CD14-positive monocyte (primary cell): ENCODE data around the gene F8. TPM values are rescaled to one million over a fixed set of nuclear protein-coding genes. Genes with fewer than 3 reads are reported as not detected.
A peak's percentile ranks its signal among the peaks of the same experiment; 100 is the strongest.

ENCODE experiments used
- DNase-seq, 3 donors: peaks; one replicate each; pipeline ENCODE4 v3.0.0-alpha.2; 2011 to 2022
- H2AFZ ChIP-seq: 2 replicates; pipeline ENCODE4 v1.6.0; 2012; ENCODE audit warnings: mild to moderate bottlenecking, low read depth, low read length, inconsistent platforms; ENCODE audit not compliant: insufficient read depth, poor library complexity, severe bottlenecking
- H3K27ac ChIP-seq, 2 donors: 1 replicate in 1 of 2; 2 replicates in 1 of 2; pipeline ENCODE4 v1.5.1; 2012 to 2013; ENCODE audit warnings: low read length in 2 of 2, control low read depth in 1 of 2, inconsistent platforms in 1 of 2, low read depth in 1 of 2, mild to moderate bottlenecking in 1 of 2
- H3K27me3 ChIP-seq, 2 donors: one replicate each; pipeline versions ENCODE4 v1.6.0 to v1.6.1; 2011 to 2013; ENCODE audit warnings: low read length in 2 of 2; ENCODE audit not compliant: control insufficient read depth in 2 of 2, insufficient read depth in 2 of 2
- H3K36me3 ChIP-seq, 2 donors: replicated peaks in 1 of 2; 1 replicate in 1 of 2; 2 replicates in 1 of 2; pipeline versions ENCODE4 v1.5.1 to v1.6.1; 2012 to 2013; ENCODE audit warnings: low read length in 2 of 2, control low read depth in 1 of 2, inconsistent platforms in 1 of 2, mild to moderate bottlenecking in 1 of 2; ENCODE audit not compliant: insufficient read depth in 2 of 2, control insufficient read depth in 1 of 2
- H3K4me1 ChIP-seq, 2 donors: 1 replicate in 1 of 2; 2 replicates in 1 of 2; pipeline versions ENCODE4 v1.5.1 to v1.6.1; 2012 to 2013; ENCODE audit warnings: low read length in 2 of 2, control low read depth in 1 of 2, inconsistent platforms in 1 of 2, mild to moderate bottlenecking in 1 of 2, moderate library complexity in 1 of 2; ENCODE audit not compliant: insufficient read depth in 2 of 2, control insufficient read depth in 1 of 2
- H3K4me2 ChIP-seq: replicated peaks from 2 replicates; pipeline ENCODE3; 2012; ENCODE audit warnings: low read length, moderate library complexity, mild to moderate bottlenecking; ENCODE audit not compliant: poor library complexity, severe bottlenecking; ENCODE audit errors: extremely low read depth
- H3K4me3 ChIP-seq, 3 experiments: fragments of 200-600 bp in 1 of 3; sonication (generic) in 1 of 3; replicated peaks in 1 of 3; 1 replicate in 2 of 3; 2 replicates in 1 of 3; pipeline ENCODE4 v1.5.1; 2011 to 2013; ENCODE audit warnings: low read length in 3 of 3, mild to moderate bottlenecking in 3 of 3, control low read depth in 2 of 3, low read depth in 2 of 3, inconsistent platforms in 1 of 3, moderate library complexity in 1 of 3
- H3K79me2 ChIP-seq: 2 replicates; pipeline ENCODE4 v1.6.0; 2012; ENCODE audit warnings: mild to moderate bottlenecking, control low read depth, inconsistent platforms, low read length, moderate library complexity; ENCODE audit not compliant: insufficient read depth
- H3K9ac ChIP-seq: 2 replicates; pipeline ENCODE4 v1.6.0; 2017; ENCODE audit warnings: low read length, mild to moderate bottlenecking; ENCODE audit not compliant: insufficient read depth, poor library complexity, severe bottlenecking
- H3K9me3 ChIP-seq, 2 donors: replicated peaks in 1 of 2; 1 replicate in 1 of 2; 2 replicates in 1 of 2; pipeline versions ENCODE4 v1.5.1 to v1.6.1; 2012 to 2013; ENCODE audit warnings: low read length in 2 of 2, control low read depth in 1 of 2; ENCODE audit not compliant: control insufficient read depth in 1 of 2, insufficient read depth in 1 of 2
- H4K20me1 ChIP-seq: 2 replicates; pipeline ENCODE4 v1.6.0; 2012; ENCODE audit warnings: mild to moderate bottlenecking, low read length, control low read depth, moderate library complexity; ENCODE audit not compliant: insufficient read depth
- H3K27ac Mint-ChIP-seq, 7 donors: one replicate each; pipeline ENCODE4 v1.8.0; 2020; ENCODE audit warnings: mild to moderate bottlenecking in 7 of 7, mixed read lengths in 7 of 7, moderate library complexity in 6 of 7, inconsistent platforms in 2 of 7
- H3K27me3 Mint-ChIP-seq, 3 donors: one replicate each; pipeline ENCODE4 v1.8.0; 2021 to 2022; ENCODE audit warnings: low read depth in 3 of 3, mild to moderate bottlenecking in 3 of 3, mixed read lengths in 3 of 3, moderate library complexity in 3 of 3, inconsistent platforms in 1 of 3
- H3K36me3 Mint-ChIP-seq, 2 donors: one replicate each; pipeline ENCODE4 v1.8.0; 2020; ENCODE audit warnings: mixed read lengths in 2 of 2, inconsistent platforms in 1 of 2, mild to moderate bottlenecking in 1 of 2
- H3K4me1 Mint-ChIP-seq: one replicate; pipeline ENCODE4 v1.8.0; 2020; ENCODE audit warnings: mild to moderate bottlenecking, mixed read lengths
- H3K4me3 Mint-ChIP-seq, 2 donors: one replicate each; pipeline ENCODE4 v1.8.0; 2020; ENCODE audit warnings: mild to moderate bottlenecking in 2 of 2, mixed read lengths in 2 of 2, moderate library complexity in 1 of 2
- H3K9me3 Mint-ChIP-seq, 7 donors: one replicate each; pipeline ENCODE4 v1.8.0; 2020 to 2022; ENCODE audit warnings: mixed read lengths in 7 of 7, mild to moderate bottlenecking in 6 of 7, moderate library complexity in 6 of 7, inconsistent platforms in 2 of 7
- WGBS: methylation state at CpG from one replicate; pipeline ENCODE4 v1.1.5; 2013; ENCODE audit warnings: missing lambda C conversion rate; ENCODE audit not compliant: insufficient coverage; 5-methylcytosine and 5-hydroxymethylcytosine counted together
- intact Hi-C, 2 donors: fragments of 100-400 bp; cut with micrococcal nuclease; formaldehyde crosslinking; loops; one replicate each; pipeline versions ENCODE4 v1.15.0 to v1.15.1; 2023
- polyA plus RNA-seq, 3 donors: library from polyadenylated mRNA; depleted of rRNA in 1 of 3; unstranded in 2 of 3; stranded (reverse) in 1 of 3; fragments of 300-500 nt in 2 of 3; fragments of >200 nt in 1 of 3; fragmentation: Illumina TruSeq in 2 of 3; gene quantifications; 1 replicate in 2 of 3; 2 replicates in 1 of 3; pipeline ENCODE4 v1.2.3, GENCODE V29; 2012 to 2021
- TF ChIP-seq, protein P1 (sequence below): fragments of 200-600 bp; IDR thresholded peaks from one replicate; pipeline ENCODE4 v1.8.0; 2022; ENCODE audit warnings: antibody characterized with exemption, mild to moderate bottlenecking

Gene F8
- polyA plus RNA-seq, 3 donors, result 1.5 to 4.5 (median 4.3) TPM

DNA sequence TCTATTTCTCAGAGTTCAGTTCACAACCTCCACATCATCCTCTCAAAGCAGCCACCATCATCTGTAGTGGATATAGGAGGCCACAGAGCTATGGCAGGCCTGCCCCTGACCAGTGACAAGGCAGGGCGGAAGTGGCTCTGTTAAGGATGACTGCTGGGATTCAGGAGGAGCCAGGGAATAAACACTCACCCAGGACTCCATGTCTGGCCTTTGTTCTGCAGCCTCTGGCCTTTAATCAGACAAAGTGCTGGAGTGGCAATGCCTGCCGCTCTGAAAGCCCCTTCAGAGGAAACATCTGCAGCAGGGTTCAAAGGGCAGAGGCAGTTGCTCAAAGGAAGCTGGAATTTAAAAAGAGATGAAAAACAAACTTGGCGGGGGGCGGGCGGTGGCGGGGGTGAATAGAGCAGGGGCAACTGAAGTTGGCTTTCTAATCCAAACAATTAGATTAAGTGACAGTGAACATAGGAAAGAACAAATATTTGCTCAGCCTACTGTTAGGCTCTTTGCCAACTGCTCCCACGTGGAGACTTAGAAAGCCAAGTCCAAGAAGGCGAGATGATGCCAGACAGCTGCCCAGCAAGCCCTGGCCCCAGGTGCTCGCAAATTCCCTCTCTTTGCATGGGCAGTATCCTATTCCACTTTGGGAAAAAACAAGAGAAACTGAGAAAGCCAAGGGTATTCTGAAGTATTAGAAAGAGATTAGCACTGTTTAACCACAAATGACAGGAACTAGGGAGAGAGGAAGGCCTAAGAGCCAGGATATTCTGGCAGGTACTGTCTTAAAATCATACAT lies 222.8 kb downstream of the F8 start:
- H3K27ac ChIP-seq, result peak overlapping the region; percentile 94 to 100

DNA sequence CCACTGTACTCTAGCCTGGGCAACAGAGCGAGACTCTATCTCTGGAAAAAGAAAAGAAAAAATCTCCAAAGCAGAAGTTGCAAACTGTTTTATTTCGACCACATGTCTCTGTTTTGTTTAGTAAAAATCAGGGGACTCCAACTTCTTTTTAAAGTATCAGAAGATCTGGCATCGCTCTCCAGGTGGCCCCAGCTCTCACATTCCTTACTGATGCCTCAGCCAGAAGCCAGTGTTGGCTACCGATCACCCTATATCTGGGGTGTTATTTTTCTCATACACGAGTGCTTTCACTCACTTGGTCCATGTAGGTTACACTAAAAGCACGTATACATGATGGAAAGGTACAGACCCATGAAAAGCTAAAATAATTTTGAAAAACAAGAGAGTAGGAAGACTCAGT lies 225.5 kb downstream of the F8 start:
- Histone ChIP-seq H3K27ac (peak overlapping the region; percentile 42 to 53), H3K4me1 (peaks cover 68 to 74% of the 10 kb centered on the region in 2 donors), H3K4me3 (no peak overlapping the region), H3K4me2 (no peak overlapping the region), H3K79me2 (peaks cover 83% of the 10 kb centered on the region), H3K36me3 (peaks cover 0 to 4% of the 10 kb centered on the region in 2 donors), H3K27me3 (no peaks in the 10 kb centered on the region), H3K9me3 (no peaks in the 10 kb centered on the region), H4K20me1 (no peaks in the 10 kb centered on the region), H2AFZ (no peak overlapping the region), H3K9ac (no peak overlapping the region)
- peak overlapping the region; percentile 15 to 88 (median 76) for H3K27ac Mint-ChIP-seq
- peaks cover 0 to 2% (median 0%) of the 10 kb centered on the region in 7 donors for H3K9me3 Mint-ChIP-seq
- peaks cover 0 to 2% (median 0%) of the 10 kb centered on the region in 3 donors for H3K27me3 Mint-ChIP-seq
- TF ChIP-seq, protein P1, sequence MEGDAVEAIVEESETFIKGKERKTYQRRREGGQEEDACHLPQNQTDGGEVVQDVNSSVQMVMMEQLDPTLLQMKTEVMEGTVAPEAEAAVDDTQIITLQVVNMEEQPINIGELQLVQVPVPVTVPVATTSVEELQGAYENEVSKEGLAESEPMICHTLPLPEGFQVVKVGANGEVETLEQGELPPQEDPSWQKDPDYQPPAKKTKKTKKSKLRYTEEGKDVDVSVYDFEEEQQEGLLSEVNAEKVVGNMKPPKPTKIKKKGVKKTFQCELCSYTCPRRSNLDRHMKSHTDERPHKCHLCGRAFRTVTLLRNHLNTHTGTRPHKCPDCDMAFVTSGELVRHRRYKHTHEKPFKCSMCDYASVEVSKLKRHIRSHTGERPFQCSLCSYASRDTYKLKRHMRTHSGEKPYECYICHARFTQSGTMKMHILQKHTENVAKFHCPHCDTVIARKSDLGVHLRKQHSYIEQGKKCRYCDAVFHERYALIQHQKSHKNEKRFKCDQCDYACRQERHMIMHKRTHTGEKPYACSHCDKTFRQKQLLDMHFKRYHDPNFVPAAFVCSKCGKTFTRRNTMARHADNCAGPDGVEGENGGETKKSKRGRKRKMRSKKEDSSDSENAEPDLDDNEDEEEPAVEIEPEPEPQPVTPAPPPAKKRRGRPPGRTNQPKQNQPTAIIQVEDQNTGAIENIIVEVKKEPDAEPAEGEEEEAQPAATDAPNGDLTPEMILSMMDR, result no peak
- H3K4me1 Mint-ChIP-seq, result peaks cover 66% of the 10 kb centered on the region
- H3K36me3 Mint-ChIP-seq, result peaks cover 11 to 31% of the 10 kb centered on the region in 2 donors
- no peak overlapping the region for H3K4me3 Mint-ChIP-seq
- no peak for DNase-seq
- intact Hi-C loops, result loop anchor here in 1 of 2 donors (5.0 kb wide), 1 partner anchor 35 kb away; the partner anchor contains the start of gene DKC1
- WGBS, result no CpG with 5 or more reads among the region's 6 CpGs

More for the DNA sequence above, 222.8 kb downstream of the F8 start:
- H3K27ac Mint-ChIP-seq, result peak overlapping the region; percentile 96 to 98 (median 98)
- peaks cover 0 to 2% (median 0%) of the 10 kb centered on the region in 7 donors for H3K9me3 Mint-ChIP-seq
- H3K4me2 ChIP-seq, result peak overlapping the region; percentile 55
- H3K36me3 Mint-ChIP-seq, result peaks cover 8 to 26% of the 10 kb centered on the region in 2 donors
- peaks cover 78% of the 10 kb centered on the region for H3K4me1 Mint-ChIP-seq
- H3K4me3 ChIP-seq, result peak overlapping the region in 1 of 3 experiments; percentile 50
- no peaks in the 10 kb centered on the region for H3K36me3 ChIP-seq
- peak overlapping the region; percentile 55 to 56 for H3K4me3 Mint-ChIP-seq
- DNase-seq, result no peak
- no peaks in the 10 kb centered on the region for H3K9me3 ChIP-seq
- TF ChIP-seq, protein P1, result no peak
- H3K4me1 ChIP-seq, result peaks cover 87 to 94% of the 10 kb centered on the region in 2 donors
- no peaks in the 10 kb centered on the region for H4K20me1 ChIP-seq
- peaks cover 83% of the 10 kb centered on the region for H3K79me2 ChIP-seq
- no peak overlapping the region for H2AFZ ChIP-seq
- peak overlapping the region; percentile 66 for H3K9ac ChIP-seq
- no peaks in the 10 kb centered on the region for H3K27me3 ChIP-seq
- peaks cover 0 to 2% (median 0%) of the 10 kb centered on the region in 3 donors for H3K27me3 Mint-ChIP-seq
- intact Hi-C loops, result loop anchor here in 1 of 2 donors (5.0 kb wide), 1 partner anchor 37 kb away; the partner anchor contains the start of gene DKC1
- 80% methylated on average over 1 of the region's 9 CpGs for WGBS
